ENCODE measurements around the gene ANKRD13D. TPM values are rescaled to one million over a fixed set of nuclear protein-coding genes. Genes with fewer than 3 reads are reported as not detected.
A peak's percentile ranks its signal among the peaks of the same experiment; 100 is the strongest.

The ANKRD13D gene
- total and polyA plus RNA-seq, 8 donors, result 18.5 to 96.4 (median 36.8) TPM

- no peak for DNase-seq
- WGBS, 5 donors, result 57 to 65% (median 58%) methylated on average over 14 to 19 of the region's 19 CpGs
- Histone ChIP-seq H3K27me3 (no peaks in the 10 kb centered on the region), H3K27ac (peak overlapping the region; percentile 15 to 95 (median 92)), H3K4me3 (peak overlapping the region in 3 of 4 donors; percentile 17 to 98 (median 96)), H3K4me1 (peaks cover 93 to 100% (median 97%) of the 10 kb centered on the region in 4 donors), H3K9me3 (no peaks in the 10 kb centered on the region), H3K36me3 (peaks cover 0 to 31% (median 18%) of the 10 kb centered on the region in 4 donors)
- no peak for TF ChIP-seq POLR2AphosphoS5 (IDR thresholded peaks at IDR 0.05)
- TF ChIP-seq POLR2A (IDR thresholded peaks at IDR 0.05), result no peak
- no peak for TF ChIP-seq EP300 (IDR thresholded peaks at IDR 0.05)
- TF ChIP-seq CTCF (IDR thresholded peaks at IDR 0.05), result no peak
- intact Hi-C loops (cut with DNase I; ENCODE audit: low total_unique reads), result no loop called here
These were observed 17.4 kb upstream of the ANKRD13D start for GRCh38 chr11:67271541-67272284.

GRCh38 chr11:67272327-67273259 lies 16.5 kb upstream of the ANKRD13D start:
- no peak for DNase-seq
- peak overlapping the region in 2 of 4 donors; percentile 96 to 98 for H3K4me3 ChIP-seq
- 51 to 61% (median 56%) methylated on average over 18 to 23 of the region's 23 CpGs for WGBS, 5 donors

GRCh38 chr11:67273260-67273990 lies 15.7 kb upstream of the ANKRD13D start:
- intact Hi-C loops (cut with DNase I; ENCODE audit: low total_unique reads), result no loop called here
- Histone ChIP-seq H3K27me3 (no peaks in the 10 kb centered on the region), H3K9me3 (no peaks in the 10 kb centered on the region), H3K4me3 (peak overlapping the region in 1 of 4 donors; percentile 98), H3K36me3 (peaks cover 0 to 34% (median 16%) of the 10 kb centered on the region in 4 donors), H3K27ac (peak overlapping the region; percentile 64 to 95 (median 92)), H3K4me1 (peaks cover 98 to 100% (median 100%) of the 10 kb centered on the region in 4 donors)
- DNase-seq, result peak in 1 of 2 donors; percentile 60
- 17 to 29% (median 24%) methylated on average over 12 to 14 of the region's 14 CpGs for WGBS, 5 donors
- no peak for TF ChIP-seq POLR2AphosphoS5 (IDR thresholded peaks at IDR 0.05)
- TF ChIP-seq CTCF (IDR thresholded peaks at IDR 0.05), result no peak
- TF ChIP-seq POLR2A (IDR thresholded peaks at IDR 0.05), result no peak
- no peak for TF ChIP-seq EP300 (IDR thresholded peaks at IDR 0.05)

More at GRCh38 chr11:67272327-67273259, 16.5 kb upstream of the ANKRD13D start:
- Histone ChIP-seq H3K4me1 (peaks cover 98 to 100% (median 100%) of the 10 kb centered on the region in 4 donors), H3K27me3 (no peaks in the 10 kb centered on the region), H3K36me3 (peaks cover 0 to 31% (median 18%) of the 10 kb centered on the region in 4 donors), H3K27ac (peak overlapping the region; percentile 64 to 95 (median 92)), H3K9me3 (no peaks in the 10 kb centered on the region)
- intact Hi-C loops (cut with DNase I; ENCODE audit: low total_unique reads), result no loop called here
- no peak for TF ChIP-seq CTCF (IDR thresholded peaks at IDR 0.05)
- TF ChIP-seq EP300 (IDR thresholded peaks at IDR 0.05), result no peak
- TF ChIP-seq POLR2A (IDR thresholded peaks at IDR 0.05), result no peak
- TF ChIP-seq POLR2AphosphoS5 (IDR thresholded peaks at IDR 0.05), result no peak
